ENCODE data around the gene GOSR2. TPM values are rescaled to one million over a fixed set of nuclear protein-coding genes. Genes with fewer than 3 reads are reported as not detected.

GOSR2 gene
- total and polyA plus RNA-seq, 2 of the 8 experiments (the other 6 are each of a cell fraction or from before 2014, with no cell fraction given), result 28.2 to 36.2 TPM

DNA sequence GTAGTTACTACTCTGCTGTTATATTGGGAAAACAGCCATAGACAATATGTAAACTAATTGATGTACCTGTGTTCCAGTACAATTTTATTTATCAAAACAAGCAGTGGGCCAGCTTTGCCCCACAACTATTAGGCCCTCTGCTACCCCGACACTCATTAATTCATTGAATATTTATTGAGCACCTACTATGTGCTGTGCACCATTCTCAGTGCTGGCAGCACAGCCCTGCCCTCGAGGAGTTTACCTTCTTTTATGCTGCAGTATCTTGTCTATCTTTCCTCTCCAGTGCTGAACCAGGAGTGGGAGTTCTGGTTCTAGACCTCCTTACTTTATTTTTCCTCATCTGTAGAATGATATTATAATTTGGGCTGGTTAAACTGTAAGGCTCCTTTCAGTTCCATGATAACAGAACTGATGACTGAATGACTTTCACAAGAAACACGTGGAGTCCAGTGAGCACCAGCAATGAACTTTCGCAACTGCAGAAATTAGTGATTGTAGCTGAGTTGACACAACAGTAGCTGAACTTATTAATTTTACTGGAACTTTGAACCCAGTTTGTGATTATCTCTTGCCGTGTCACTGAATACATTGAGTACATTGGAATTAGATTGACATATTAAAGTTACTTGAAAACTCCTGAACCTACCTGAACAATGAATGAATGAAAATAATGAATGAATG, 2.4 kb downstream of the GOSR2 start (continued):
- TF ChIP-seq CHD7 (IDR thresholded peaks at IDR 0.05; ENCODE audit: insufficient replicate concordance, low read length) (no peak), SIRT6 (IDR thresholded peaks at IDR 0.05; ENCODE audit: low read length) (no peak), CTBP2 (IDR thresholded peaks at IDR 0.05; ENCODE audit: borderline replicate concordance, insufficient read depth, insufficient read length, low read length) (no peak), SP2 (IDR thresholded peaks at IDR 0.05; ENCODE audit: low read length) (no peak), SIN3A (conservative IDR thresholded peaks at IDR 0.05 in 1 of 2, IDR thresholded peaks at IDR 0.05 in 1 of 2; ENCODE audit: low read depth in 1 of 2, low read length in 2 of 2) (no peak), RFX5 (IDR thresholded peaks at IDR 0.05; ENCODE audit: borderline replicate concordance, low read depth, low read length) (no peak), HDAC2 (IDR thresholded peaks at IDR 0.05; ENCODE audit: borderline replicate concordance in 1 of 2, low read depth in 2 of 2, low read length in 2 of 2) (no peak), CEBPB (IDR thresholded peaks at IDR 0.05; ENCODE audit: low read depth, low read length) (no peak)
